ENCODE results near the gene INSIG1.

- TF ChIP-seq, protein P1, sequence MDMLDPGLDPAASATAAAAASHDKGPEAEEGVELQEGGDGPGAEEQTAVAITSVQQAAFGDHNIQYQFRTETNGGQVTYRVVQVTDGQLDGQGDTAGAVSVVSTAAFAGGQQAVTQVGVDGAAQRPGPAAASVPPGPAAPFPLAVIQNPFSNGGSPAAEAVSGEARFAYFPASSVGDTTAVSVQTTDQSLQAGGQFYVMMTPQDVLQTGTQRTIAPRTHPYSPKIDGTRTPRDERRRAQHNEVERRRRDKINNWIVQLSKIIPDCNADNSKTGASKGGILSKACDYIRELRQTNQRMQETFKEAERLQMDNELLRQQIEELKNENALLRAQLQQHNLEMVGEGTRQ (CRISPR knock-in tag; IDR thresholded peaks at IDR 0.05): no peak
- TF ChIP-seq, protein P2, sequence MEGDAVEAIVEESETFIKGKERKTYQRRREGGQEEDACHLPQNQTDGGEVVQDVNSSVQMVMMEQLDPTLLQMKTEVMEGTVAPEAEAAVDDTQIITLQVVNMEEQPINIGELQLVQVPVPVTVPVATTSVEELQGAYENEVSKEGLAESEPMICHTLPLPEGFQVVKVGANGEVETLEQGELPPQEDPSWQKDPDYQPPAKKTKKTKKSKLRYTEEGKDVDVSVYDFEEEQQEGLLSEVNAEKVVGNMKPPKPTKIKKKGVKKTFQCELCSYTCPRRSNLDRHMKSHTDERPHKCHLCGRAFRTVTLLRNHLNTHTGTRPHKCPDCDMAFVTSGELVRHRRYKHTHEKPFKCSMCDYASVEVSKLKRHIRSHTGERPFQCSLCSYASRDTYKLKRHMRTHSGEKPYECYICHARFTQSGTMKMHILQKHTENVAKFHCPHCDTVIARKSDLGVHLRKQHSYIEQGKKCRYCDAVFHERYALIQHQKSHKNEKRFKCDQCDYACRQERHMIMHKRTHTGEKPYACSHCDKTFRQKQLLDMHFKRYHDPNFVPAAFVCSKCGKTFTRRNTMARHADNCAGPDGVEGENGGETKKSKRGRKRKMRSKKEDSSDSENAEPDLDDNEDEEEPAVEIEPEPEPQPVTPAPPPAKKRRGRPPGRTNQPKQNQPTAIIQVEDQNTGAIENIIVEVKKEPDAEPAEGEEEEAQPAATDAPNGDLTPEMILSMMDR (IDR thresholded peaks at IDR 0.05): no peak
- TF ChIP-seq IRF2 (CRISPR knock-in tag; IDR thresholded peaks at IDR 0.05; ENCODE audit: borderline replicate concordance, low read depth): no peak
- no peak for TF ChIP-seq NR1H2 (CRISPR knock-in tag; IDR thresholded peaks at IDR 0.05)
- no peak for TF ChIP-seq SP1 (CRISPR knock-in tag; conservative IDR thresholded peaks at IDR 0.05)
- TF ChIP-seq JUN (CRISPR knock-in tag; IDR thresholded peaks at IDR 0.05): no peak
- TF ChIP-seq MAX (CRISPR knock-in tag; IDR thresholded peaks at IDR 0.05): no peak
- no peak for TF ChIP-seq ZNF263 (CRISPR knock-in tag; IDR thresholded peaks at IDR 0.05; ENCODE audit: low read depth)
- no peak for TF ChIP-seq HMGXB4 (CRISPR knock-in tag; IDR thresholded peaks at IDR 0.05)
Observed at GRCh38 chr7:155303897-155304296, 6.2 kb downstream of the INSIG1 start.

Data from WTC11 (cell line).